HK-2 (cell line): ENCODE data around the gene MKLN1.
"Not testable (repeated sequence)": the region's sequence is repeated elsewhere in the genome, so short reads cannot be mapped to it uniquely, and the experiment has no call there.

ENCODE experiments used
- DNase-seq: peaks from one replicate; pipeline ENCODE4 v3.0.0-alpha.2; 2018; ENCODE audit not compliant: unreplicated experiment

MKLN1 gene

DNA sequence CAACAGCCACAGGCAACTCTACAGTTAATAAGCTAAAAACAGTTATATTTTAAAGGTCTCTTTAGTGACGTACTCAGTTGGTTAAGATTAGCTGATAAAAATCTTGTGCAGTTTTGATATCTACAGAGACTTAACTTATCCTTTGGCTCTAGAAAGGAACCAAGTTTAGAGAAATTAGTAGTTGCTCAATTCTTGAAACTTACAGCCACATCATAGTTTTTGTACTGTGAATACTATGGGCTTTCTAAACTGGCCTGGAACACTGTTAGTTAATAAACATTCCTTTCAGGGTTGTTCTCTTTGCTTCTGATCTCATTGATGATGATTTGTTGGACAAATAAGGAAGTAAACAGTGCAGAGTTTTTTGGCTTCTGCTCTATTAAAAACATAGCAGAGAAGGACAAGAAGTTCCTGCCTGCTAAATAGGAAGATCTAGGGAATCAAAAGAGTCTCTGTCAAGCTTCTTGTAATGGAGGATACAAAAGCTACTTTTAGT, 73.1 kb downstream of the MKLN1 start:
- no peak for DNase-seq

DNA sequence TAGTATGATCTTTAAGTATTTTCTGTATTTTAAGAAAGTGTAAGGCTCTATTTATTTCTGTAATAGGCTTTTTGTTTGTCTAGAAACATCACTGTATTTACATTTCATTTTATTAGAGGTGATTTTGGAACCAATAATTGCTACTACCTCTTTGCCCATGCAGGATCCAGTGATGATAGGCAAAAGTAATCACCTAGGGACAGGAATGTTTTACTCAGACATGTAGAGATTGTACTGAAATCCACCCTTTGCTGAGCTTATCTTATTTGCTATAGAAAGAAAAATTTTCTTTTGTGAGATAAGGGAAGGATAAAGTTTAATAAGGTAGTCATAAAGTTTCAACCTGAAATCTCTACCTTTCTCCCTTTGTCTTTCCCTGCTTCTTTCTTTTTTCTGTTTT, 73.5 kb downstream of the MKLN1 start:
- no peak for DNase-seq

DNA sequence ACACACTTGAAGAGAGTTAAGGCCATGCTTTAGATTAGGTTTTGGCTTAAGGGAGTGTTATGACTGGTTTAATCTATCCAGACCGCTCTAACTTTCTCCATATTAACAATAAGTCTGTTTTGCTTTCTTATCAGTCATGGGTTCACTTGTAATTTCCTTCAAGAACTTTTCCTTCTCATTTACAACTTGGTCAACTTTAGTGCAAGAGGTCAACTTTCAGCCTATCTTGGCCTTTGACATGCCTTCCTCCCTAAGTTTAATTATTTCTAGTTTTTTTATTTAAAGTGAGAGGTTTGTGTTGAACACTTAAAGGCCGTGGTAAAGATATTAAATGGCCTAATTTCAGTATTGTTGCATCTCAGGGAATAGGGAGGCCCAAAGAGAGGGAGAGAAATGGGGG, 75.6 kb downstream of the MKLN1 start:
- no peak for DNase-seq

GRCh38 chr7:131404226-131404911, 76.7 kb downstream of the MKLN1 start:
- DNase-seq, result no peak

DNA sequence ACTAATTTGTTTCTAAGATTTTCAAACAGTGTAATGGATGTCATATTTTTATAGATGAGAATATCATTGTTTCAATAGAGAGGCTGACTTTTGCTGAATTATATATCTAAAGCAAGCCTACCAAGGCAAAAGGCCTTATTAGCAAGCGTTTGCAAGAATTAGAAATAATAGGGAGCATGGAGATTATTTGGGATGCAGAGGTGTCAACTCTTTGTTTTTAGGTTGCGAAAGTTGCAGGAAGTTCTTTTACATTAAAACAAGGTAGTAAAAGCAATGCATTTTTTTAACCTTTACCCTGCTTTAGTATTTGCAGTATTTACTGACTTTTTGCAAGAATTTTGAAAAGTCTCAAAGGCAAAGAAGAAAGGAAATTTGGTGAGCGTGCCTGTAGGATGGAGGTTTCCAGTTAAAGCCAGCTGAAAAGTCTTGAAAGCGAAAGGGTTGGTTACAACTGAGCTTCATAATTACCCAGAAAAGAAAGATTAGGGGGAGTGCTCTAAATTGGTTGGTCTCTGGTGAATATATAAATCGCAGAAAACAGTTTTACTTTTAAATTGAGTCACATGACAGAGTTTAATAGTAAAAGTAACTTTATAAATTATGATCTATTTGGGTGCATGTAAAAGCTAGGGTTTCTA, 81.6 kb downstream of the MKLN1 start:
- DNase-seq, result no peak

GRCh38 chr7:131412031-131412430, 84.4 kb downstream of the MKLN1 start:
- DNase-seq, result no peak

- no peak for DNase-seq
Observed at GRCh38 chr7:131413711-131414110, 86.0 kb downstream of the MKLN1 start.

DNA sequence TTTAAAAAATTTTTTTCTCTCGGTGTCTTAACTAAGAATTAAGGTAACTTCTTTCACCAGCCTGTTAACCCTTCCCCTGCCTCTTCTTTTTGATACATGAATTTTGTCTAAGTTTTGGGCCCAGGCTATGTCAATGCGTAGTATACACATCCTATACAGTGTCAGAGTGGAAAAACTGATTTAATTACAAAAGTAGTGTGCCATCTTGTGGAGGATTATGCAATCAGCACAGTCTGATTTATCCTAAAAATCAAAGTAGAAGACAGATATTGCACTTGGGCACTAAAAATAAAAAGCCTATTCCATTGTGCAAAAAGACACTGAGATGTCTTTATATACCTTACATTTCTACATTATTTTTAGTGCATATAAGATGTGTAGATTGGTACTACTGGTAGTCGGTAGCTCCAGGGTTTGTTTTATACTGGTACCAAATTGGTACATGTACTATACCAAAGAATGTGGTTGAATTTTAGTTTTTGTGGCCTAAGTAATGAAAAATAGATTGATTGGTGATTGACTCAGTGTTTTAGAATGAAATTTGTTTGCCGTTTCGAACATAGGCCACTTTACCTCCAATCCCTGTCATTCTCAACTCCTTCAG, 96.6 kb downstream of the MKLN1 start:
- no peak for DNase-seq

- no peak for DNase-seq
Observed at GRCh38 chr7:131425992-131426391, 98.3 kb downstream of the MKLN1 start.

- not testable (repeated sequence) for DNase-seq
Observed at GRCh38 chr7:131430826-131431225, 103.2 kb downstream of the MKLN1 start.

GRCh38 chr7:131431289-131431688, 103.6 kb downstream of the MKLN1 start:
- no peak for DNase-seq

- DNase-seq, result no peak
Observed at GRCh38 chr7:131431756-131432155, 104.1 kb downstream of the MKLN1 start.

GRCh38 chr7:131436384-131436783, 108.7 kb downstream of the MKLN1 start:
- DNase-seq, result no peak

DNA sequence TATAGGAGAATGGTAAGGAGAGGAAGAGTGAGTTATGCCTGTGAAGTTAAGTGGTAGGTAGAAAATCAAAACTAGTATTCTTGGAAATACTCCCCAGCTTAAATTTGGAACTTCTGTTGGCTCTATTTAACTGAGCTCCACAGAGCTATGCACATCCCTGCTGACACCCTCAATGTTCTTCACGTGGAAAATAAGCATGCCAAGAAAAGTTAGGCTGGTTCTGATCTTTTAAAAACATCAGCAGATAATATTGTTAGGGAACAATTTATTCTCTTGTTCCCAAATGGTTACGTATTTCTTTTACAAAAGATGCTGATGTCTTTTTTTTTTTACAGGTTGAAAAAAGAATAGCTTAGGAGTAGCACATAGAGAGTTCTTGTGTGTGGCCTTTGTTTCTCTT, 111.3 kb downstream of the MKLN1 start:
- DNase-seq, result no peak

- DNase-seq, result no peak
Observed at GRCh38 chr7:131443496-131443895, 115.8 kb downstream of the MKLN1 start.

GRCh38 chr7:131444683-131445082, 117.0 kb downstream of the MKLN1 start:
- no peak for DNase-seq

DNA sequence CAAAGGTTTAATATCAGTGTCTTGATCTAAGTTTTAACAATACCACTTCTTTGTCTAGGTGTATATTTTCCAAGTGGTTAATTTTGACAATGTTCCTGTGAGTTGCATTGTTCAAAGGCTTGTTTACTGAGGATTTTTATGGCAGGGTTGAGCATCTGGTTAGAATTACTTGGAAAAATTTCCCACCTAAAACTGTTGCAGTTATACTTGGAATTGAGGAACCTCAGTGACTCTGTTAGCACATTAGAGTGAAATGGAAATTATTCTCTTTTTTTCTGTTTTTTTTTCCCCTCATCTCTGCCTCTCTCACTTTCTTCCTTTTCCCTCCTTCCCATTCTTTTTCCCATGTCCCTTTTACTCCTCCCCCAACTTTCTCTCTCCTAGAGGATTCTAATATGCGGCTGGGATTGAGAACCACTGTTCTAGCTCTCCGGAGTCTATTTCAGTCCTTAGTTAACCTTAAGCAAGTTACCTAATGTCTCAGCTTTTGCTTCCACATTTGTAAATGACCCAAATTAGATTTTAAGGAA, 121.8 kb downstream of the MKLN1 start:
- DNase-seq, result no peak

DNA sequence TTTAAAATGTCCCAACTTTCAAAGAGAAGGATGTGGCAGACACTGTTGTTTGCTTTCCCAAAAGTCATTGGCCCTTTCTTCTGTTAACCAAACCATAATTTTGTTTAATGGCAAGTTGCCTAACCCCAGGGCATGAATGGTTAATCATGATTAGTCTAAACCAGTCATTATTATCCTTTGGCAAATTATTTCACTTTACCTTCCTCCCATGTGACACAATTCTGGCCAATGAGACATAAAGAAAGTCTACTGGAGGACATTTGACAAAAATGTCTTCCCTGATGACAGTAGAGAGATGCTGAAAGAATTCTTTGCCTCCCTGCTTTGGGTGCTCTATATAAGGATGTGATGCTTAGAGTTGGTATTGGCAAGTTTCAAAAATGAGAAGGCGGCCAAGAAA, 126.8 kb downstream of the MKLN1 start:
- DNase-seq, result no peak

GRCh38 chr7:131455001-131455400, 127.3 kb downstream of the MKLN1 start:
- no peak for DNase-seq

- no peak for DNase-seq
Observed at GRCh38 chr7:131455546-131455945, 127.9 kb downstream of the MKLN1 start.

- no peak for DNase-seq
Observed at GRCh38 chr7:131456338-131456737, 128.7 kb downstream of the MKLN1 start.

DNA sequence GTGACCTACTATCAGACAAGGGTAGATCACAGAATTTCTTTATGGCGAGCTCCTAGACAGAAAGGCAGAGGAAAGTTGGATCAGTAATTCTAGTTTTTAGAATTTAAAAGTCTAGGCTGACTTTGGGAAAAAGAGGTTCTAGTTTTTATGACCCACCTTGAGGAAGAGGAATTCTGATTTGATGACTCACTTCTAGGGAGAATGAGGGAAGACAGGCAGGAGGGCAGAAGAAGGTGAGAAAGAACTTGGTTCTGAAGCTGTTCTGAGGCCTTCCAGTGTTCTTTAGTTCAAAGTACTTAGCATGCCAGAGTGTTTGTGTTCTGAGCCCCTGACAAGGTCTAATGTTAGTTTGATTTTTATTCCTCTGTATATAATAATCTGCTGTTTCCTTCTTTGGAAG, 131.6 kb downstream of the MKLN1 start:
- DNase-seq, result no peak

DNA sequence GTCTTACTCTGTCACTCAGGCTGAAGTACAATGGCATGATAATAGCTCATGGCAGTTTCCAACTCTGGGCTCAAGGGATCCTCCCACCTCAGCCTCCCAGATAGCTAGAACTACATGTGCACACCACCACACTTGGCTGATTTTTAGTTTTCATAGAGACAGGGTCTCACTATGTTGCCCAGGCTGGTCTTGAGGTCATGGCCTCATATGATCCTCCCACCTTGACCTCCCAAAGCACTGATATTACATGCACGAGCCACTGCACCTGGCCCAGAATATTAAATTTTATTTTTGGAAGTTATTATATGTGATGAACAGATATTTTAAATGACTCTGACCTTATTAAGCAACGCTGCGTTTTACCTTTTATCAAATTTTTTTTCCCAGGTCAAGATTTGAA, 134.4 kb downstream of the MKLN1 start:
- DNase-seq, result no peak
